Measurements from ENCODE around the gene DOCK11. TPM values are rescaled to one million over a fixed set of nuclear protein-coding genes. Genes with fewer than 3 reads are reported as not detected.
"Not testable (repeated sequence)": the region's sequence is repeated elsewhere in the genome, so short reads cannot be mapped to it uniquely, and the experiment has no call there.

The DOCK11 gene
- total RNA-seq, 1 donor from 2014 or later, result 4.2 TPM

GRCh38 chrX:118714521-118714920, 218.9 kb downstream of the DOCK11 start:
- ATAC-seq (ENCODE audit: poor library complexity), result no peak
- no peak for DNase-seq
- intact Hi-C loops (cut with DNase I), result no loop called here

GRCh38 chrX:118715917-118716316, 220.3 kb downstream of the DOCK11 start:
- not testable (repeated sequence) for DNase-seq; ATAC-seq (ENCODE audit: poor library complexity)

GRCh38 chrX:118716833-118717232, 221.2 kb downstream of the DOCK11 start:
- ATAC-seq (ENCODE audit: poor library complexity); DNase-seq; intact Hi-C loops (cut with DNase I): not testable (repeated sequence)

More at GRCh38 chrX:118715917-118716316, 220.3 kb downstream of the DOCK11 start:
- intact Hi-C loops (cut with DNase I), result not testable (repeated sequence)

- ATAC-seq (ENCODE audit: poor library complexity), result peak; percentile 63
- DNase-seq, result no peak
- intact Hi-C loops (cut with DNase I), result no loop called here
Measured at GRCh38 chrX:118717678-118718391, 222.2 kb downstream of the DOCK11 start.

GRCh38 chrX:118718737-118719136, 223.1 kb downstream of the DOCK11 start:
- DNase-seq (no peak), ATAC-seq (ENCODE audit: poor library complexity) (peak; percentile 34)
- intact Hi-C loops (cut with DNase I), result no loop called here

GRCh38 chrX:118720058-118720707, 224.6 kb downstream of the DOCK11 start:
- ATAC-seq (ENCODE audit: poor library complexity) (no peak), DNase-seq (no peak)
- intact Hi-C loops (cut with DNase I), result no loop called here

GRCh38 chrX:118723376-118723775, 227.8 kb downstream of the DOCK11 start:
- ATAC-seq (ENCODE audit: poor library complexity), result no peak
- intact Hi-C loops (cut with DNase I), result no loop called here

GRCh38 chrX:118724365-118724764, 228.8 kb downstream of the DOCK11 start:
- DNase-seq (no peak), ATAC-seq (ENCODE audit: poor library complexity) (no peak)
- intact Hi-C loops (cut with DNase I), result no loop called here

More at GRCh38 chrX:118723376-118723775, 227.8 kb downstream of the DOCK11 start:
- no peak for DNase-seq

- DNase-seq (no peak), ATAC-seq (ENCODE audit: poor library complexity) (no peak)
- intact Hi-C loops (cut with DNase I), result no loop called here
Measured at GRCh38 chrX:118724775-118725174, 229.2 kb downstream of the DOCK11 start.

- intact Hi-C loops (cut with DNase I), result no loop called here
- ATAC-seq (ENCODE audit: poor library complexity), result no peak
- no peak for DNase-seq
Measured at GRCh38 chrX:118726396-118726795, 230.8 kb downstream of the DOCK11 start.

GRCh38 chrX:118726887-118727685, 231.5 kb downstream of the DOCK11 start, which contains the start of gene IL13RA1:
Gene IL13RA1 (plus strand): TSS chrX:118727606. CDS start chrX:118727639, 33 bp downstream.
- intact Hi-C loops (cut with DNase I), result no loop called here
- DNase-seq (peak; percentile 86), ATAC-seq (ENCODE audit: poor library complexity) (peak; percentile 97)

- ATAC-seq (ENCODE audit: poor library complexity), result peak; percentile 47
- DNase-seq, result peak; percentile 60
- intact Hi-C loops (cut with DNase I), result no loop called here
Measured at GRCh38 chrX:118727686-118728339, 232.2 kb downstream of the DOCK11 start.

GRCh38 chrX:118729042-118729652, 233.5 kb downstream of the DOCK11 start:
- intact Hi-C loops (cut with DNase I), result no loop called here
- DNase-seq (no peak), ATAC-seq (ENCODE audit: poor library complexity) (no peak)

GRCh38 chrX:118730500-118731247, 235.1 kb downstream of the DOCK11 start:
- no peak for DNase-seq
- intact Hi-C loops (cut with DNase I), result no loop called here
- ATAC-seq (ENCODE audit: poor library complexity), result no peak

- intact Hi-C loops (cut with DNase I); DNase-seq; ATAC-seq (ENCODE audit: poor library complexity): not testable (repeated sequence)
Measured at GRCh38 chrX:118732551-118732950, 236.9 kb downstream of the DOCK11 start.

- no peak for DNase-seq
- no peak for ATAC-seq (ENCODE audit: poor library complexity)
- intact Hi-C loops (cut with DNase I), result no loop called here
Measured at GRCh38 chrX:118734909-118735308, 239.3 kb downstream of the DOCK11 start.
